ENCODE data around the gene FGF22. TPM values are rescaled to one million over a fixed set of nuclear protein-coding genes. Genes with fewer than 3 reads are reported as not detected.
"Not testable (repeated sequence)": the region's sequence is repeated elsewhere in the genome, so short reads cannot be mapped to it uniquely, and the experiment has no call there.

FGF22 gene
- total RNA-seq, 1 experiment from 2014 or later = not detected

DNA sequence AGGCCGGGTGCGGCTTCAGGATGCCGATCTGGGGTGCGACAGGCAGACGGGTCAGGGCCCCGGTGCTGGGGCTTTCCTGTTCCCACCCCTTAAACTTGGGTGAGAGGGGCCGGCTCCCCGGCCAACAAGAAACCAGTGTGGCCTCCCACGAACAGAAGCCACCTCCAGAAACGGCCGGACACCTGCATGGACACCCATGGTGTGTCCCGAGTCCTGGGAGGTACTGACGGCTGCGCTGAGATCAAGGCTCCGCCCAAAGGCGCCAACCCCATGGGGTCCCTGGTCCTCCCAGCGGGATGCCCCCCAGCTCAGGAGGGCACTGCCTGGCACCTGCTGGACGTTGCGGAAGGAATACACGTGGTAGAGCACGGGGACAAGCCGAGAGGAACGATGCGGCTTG lies 17.9 kb upstream of the FGF22 start:
- no peak for DNase-seq (ENCODE audit: low read depth)

DNA sequence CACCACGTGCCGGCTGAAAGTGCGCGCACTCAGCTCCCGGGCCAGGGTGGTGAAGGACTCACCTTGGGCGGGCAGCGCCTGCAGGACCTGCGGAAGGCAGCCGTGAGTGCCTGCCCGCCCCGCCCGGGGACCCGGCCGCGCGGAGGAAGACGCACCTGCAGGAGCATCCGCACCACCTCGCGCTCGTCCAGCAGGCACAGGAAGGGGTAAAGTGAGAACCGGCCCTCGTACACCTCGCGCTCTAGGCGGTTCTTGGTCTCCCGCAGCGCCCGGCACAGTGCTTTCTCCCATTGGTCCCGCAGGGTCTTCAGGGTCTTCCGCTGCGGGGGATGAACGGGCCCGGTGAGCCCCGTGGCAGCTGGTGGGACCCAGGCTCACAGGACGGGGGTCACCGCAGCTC lies 17.0 kb upstream of the FGF22 start:
- no peak for DNase-seq (ENCODE audit: low read depth)

- DNase-seq (ENCODE audit: low read depth) = no peak
Observed at GRCh38 chr19:623175-623916, 16.3 kb upstream of the FGF22 start.

GRCh38 chr19:623974-624373 lies 15.7 kb upstream of the FGF22 start:
- DNase-seq (ENCODE audit: low read depth) = peak; percentile 90

GRCh38 chr19:624433-625109 lies 15.1 kb upstream of the FGF22 start:
- no peak for DNase-seq (ENCODE audit: low read depth)

DNA sequence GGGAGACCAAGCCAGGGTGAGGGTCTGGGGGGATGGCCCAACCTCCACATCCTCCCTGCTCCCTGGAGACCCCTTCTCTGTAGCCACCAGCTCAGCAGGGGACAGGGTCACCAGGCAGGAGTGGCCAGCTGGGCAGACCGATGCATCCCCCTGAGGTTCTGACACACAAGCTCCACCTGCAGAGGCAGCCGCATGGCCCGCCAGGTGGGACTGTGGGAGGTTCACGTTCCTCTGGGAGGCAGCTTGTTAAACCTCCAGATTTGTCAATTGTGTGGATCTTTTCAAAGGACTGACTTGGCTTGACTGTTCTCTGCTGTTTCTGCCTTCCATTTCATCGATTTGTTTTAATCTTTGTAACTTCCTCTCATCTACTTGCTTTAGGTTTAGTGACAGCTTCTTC lies 14.4 kb upstream of the FGF22 start:
- no peak for DNase-seq (ENCODE audit: low read depth)

DNA sequence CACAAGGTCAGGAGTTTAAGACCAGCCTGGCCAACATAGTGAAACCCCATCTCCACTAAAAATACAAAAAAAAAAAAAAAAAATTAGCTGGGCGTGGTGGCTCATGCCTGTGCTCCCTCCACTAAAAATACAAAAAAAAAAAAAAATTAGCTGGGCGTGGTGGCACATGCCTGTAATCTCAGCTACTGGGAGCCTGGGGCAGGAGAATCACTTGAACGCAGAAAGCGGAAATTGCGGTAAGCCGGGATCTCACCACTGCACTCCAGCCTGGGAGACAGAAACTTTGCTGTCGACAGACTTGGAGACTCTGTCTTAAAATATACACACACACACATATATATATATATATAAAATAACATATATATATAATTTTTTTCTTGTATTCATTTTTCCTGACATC lies 13.1 kb upstream of the FGF22 start:
- DNase-seq (ENCODE audit: low read depth) = not testable (repeated sequence)

DNA sequence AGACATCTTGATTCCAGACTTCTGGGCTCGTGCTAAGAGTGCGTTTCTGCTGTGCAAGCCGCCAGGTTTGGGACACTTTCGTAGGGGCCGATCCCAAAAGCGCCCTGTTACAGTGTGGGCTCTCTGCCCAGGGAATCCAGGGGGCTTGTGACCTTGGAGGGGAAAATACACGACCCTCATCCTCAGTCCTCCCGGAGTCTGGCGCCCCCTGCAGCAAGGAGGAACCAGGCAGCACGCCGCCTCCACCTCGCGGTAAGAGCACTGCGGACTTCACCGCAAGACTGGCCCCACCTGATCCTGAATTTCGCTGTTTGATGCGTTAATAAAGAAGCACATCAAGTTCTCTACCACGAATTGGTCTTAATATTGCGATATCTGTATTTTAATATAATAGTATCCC lies 11.5 kb upstream of the FGF22 start:
- DNase-seq (ENCODE audit: low read depth) = no peak

- DNase-seq (ENCODE audit: low read depth) = not testable (repeated sequence)
Observed at GRCh38 chr19:629515-629914, 10.2 kb upstream of the FGF22 start.

- no peak for DNase-seq (ENCODE audit: low read depth)
Observed at GRCh38 chr19:629961-630714, 9.5 kb upstream of the FGF22 start.

DNA sequence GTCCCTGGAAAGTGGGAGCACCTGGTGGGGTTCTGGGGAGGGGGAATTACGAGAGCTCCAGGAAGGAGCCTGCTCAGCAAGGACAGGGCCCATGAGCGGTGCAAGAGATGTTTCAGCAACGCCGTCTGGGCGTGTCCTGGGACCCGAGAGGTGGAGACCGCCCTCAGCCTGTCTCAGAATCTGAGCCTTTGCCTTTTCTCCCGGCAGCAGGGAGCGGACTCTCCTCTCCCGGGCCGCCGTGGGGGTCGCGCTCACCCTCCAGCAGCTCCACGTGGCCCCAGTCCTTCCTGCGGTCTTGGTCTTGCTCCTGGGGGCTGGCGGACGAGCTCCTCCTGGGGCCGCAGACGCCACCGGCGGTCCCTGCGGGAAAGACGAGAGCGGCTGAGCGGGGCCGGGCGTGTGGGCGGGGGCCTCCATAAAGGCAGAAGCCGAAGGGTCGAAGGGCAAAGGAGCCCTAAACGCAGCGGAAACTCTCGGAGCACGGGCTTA lies 7.1 kb upstream of the FGF22 start:
- DNase-seq (ENCODE audit: low read depth) = peak; percentile 82

GRCh38 chr19:633068-633785 lies 6.5 kb upstream of the FGF22 start, which contains the start of gene POLRMT:
Gene POLRMT (minus strand): TSS chr19:633537. CDS start chr19:633512, 25 bp downstream.
- peak; percentile 99 for DNase-seq (ENCODE audit: low read depth)

DNA sequence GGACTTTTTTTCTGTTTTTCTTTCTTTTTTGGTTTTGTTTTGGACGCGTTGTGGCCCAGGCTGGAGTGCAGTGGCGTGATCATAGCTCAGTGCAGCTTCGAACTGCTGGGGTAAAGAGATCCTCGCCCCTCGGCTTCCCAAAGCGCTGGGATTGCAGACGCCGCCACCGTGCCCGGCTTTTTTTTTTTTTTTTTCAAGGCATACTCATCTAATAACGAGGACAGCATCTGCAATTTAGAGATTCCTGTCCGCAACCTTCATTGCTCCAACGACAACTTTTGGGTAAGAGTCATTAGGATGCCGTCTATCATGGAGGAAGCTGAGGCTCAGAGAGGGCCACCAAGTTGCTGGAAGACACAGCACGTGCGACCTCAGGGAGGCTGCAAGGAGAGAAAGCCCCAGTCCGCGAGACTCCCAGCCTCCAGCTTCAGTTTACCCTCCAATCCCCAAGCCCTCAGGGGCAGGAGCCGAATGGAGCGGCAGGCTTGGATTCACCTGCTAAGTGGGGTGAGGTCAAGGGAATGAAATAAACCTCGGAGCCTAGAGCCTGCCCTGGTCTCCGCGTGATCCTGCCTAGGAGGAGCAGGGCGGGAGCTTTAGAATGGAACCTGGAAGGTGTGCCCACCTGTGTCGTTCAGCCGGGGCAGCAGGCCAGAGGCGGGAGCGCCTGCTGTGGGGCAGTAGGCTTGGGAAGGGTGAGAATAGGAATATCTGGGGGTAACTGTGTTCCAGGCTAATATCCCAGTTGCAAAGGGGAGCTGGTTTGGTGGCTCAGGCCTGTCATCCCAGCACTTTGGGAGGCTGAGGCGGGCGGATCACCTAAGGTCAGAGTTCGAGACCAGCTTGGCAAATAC lies 5.7 kb upstream of the FGF22 start:
- no peak for DNase-seq (ENCODE audit: low read depth)

DNA sequence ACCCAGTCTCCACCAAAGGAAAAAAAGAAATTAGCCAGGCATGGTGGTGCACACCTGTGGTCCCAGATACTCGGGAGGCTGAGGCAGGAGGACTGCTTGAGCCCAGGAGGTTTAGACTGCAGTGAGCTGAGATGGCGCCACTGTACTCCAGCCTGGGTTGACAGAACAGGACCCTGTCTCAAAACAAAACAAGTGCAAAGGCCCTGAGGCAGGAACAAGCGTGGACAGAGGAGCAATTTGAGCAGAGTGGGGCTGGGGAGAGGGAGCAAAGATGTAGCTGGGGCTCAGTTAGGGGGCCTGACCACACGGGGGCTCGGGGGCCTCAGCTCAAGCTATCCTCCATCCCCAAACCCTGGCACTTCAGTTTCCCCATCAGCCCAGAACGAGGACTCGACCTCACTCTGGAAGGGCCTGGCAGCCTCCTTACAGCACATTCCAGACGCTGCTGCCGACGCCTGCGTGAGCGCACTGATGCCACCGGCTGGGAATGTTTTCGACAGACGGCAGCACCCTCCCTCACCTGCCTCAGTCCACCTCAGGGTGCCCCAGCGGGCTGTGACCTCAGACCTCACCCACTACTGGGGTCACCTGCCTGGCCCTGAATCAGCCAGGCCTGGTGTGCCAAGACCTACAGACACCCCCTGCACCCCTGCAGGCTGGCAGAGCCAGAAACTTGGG lies 4.6 kb upstream of the FGF22 start:
- DNase-seq (ENCODE audit: low read depth) = no peak

GRCh38 chr19:638906-639252 lies 800 bp upstream of the FGF22 start:
- DNase-seq (ENCODE audit: low read depth) = no peak

GRCh38 chr19:640161-640558 lies 481 bp downstream of the FGF22 start:
- DNase-seq (ENCODE audit: low read depth) = no peak

DNA sequence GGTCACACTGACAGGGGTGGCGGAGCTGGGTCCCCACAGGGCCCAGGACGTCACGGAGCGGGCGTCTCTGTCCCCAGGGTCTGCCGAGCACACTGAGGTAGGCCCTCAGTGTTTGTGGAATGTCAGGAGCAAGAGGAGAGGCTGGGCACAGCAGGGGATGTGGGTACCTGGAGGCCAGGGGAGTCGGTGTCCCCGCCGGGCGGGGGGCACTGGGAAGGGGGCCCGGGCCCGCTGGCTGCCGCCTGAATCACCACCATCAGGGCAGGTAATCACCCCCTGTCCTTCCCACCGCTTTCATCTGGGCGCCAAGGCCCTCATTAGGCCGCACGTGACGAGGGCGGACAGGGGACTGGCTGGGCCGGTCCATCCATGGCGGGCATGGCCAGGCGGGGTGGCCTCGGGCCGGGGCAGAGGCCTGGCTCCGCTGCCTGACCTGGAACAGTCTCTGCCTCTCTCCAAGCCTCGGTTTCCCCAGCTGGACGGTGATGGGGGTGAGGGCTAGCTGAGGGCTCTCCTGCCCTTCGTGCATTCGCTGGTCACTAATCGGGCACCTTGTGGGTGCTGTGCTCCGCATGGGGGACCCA lies 1.0 kb downstream of the FGF22 start:
- no peak for DNase-seq (ENCODE audit: low read depth)

DNA sequence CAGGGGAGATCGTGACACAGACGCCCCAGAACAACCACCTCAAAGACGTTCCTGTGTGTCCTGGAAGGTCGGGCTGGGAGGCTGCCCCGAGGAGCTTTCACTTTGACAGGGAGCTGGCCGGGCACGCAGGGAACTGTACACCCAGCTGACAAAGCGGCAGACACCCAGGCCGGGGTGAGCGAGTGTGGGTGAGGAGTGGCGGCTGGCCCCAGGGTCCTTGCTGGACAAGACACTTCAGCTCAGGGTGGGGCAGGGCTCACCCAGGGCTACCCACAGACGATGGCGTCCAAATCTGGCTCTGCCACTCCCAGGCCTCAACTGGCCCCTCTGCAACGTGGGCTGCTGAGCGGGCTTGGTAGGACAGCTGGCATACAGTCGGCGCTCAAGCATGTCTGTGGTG lies 2.0 kb downstream of the FGF22 start:
- DNase-seq (ENCODE audit: low read depth) = no peak

DNA sequence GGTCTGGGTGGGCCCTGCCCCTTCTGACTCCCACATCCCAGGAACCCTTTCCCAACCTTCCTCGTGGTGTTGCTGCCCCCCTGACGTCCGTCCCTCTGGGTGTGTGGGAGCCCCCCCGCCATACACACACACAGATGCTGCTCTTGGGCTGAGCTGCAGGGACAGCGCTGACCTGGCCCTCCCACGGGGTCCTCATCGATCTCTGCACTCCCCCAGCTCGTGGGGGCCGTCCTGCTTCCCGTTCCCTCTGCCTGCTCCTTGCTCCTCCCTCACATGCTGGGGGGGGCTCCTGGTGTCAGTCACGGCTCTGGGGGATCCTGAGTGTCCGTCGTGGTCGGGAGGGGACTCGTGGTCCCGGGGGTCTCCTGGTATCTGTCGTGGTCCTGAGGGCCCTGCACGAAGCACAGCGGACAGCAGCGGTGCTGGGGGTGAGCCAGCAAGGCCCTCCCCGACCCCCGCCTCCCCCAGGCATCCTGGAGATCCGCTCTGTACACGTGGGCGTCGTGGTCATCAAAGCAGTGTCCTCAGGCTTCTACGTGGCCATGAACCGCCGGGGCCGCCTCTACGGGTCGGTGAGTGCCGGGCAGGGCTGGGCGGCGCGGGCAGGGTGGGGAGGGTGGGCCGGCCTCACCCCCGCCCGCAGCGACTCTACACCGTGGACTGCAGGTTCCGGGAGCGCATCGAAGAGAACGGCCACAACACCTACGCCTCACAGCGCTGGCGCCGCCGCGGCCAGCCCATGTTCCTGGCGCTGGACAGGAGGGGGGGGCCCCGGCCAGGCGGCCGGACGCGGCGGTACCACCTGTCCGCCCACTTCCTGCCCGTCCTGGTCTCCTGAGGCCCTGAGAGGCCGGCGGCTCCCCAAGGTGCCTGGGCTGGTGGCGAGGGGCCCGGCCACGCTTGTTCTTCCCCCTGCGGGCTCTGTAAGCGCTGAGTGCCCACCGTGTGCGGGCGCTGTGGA lies 3.4 kb downstream of the FGF22 start:
- no peak for DNase-seq (ENCODE audit: low read depth)

Data from Daoy (cell line).